HUES48 (cell line): ENCODE measurements around the gene HOXB9.

Experiments
- H3K27ac ChIP-seq: one replicate; pipeline ENCODE4 v1.7.0; 2013; ENCODE audit warnings: low read depth, low read length, inconsistent platforms
- H3K27me3 ChIP-seq: 2 replicates; pipeline ENCODE4 v1.6.1; 2013; ENCODE audit warnings: mild to moderate bottlenecking, low read length; ENCODE audit not compliant: control insufficient read depth, insufficient read depth
- H3K36me3 ChIP-seq: 2 replicates; pipeline ENCODE4 v1.6.1; 2013; ENCODE audit warnings: low read length; ENCODE audit not compliant: control insufficient read depth, insufficient read depth
- H3K4me1 ChIP-seq: 2 replicates; pipeline ENCODE4 v1.6.1; 2013; ENCODE audit warnings: mild to moderate bottlenecking, low read length; ENCODE audit not compliant: control insufficient read depth, insufficient read depth
- H3K4me3 ChIP-seq: 2 replicates; pipeline ENCODE4 v1.5.1; 2013; ENCODE audit warnings: mild to moderate bottlenecking, low read depth, low read length
- H3K9ac ChIP-seq: 2 replicates; pipeline ENCODE4 v1.6.1; 2013; ENCODE audit warnings: mild to moderate bottlenecking, low read depth, low read length, moderate library complexity
- H3K9me3 ChIP-seq: 2 replicates; pipeline ENCODE4 v1.6.1; 2013; ENCODE audit warnings: low read length; ENCODE audit not compliant: control insufficient read depth, insufficient read depth

The HOXB9 gene

DNA sequence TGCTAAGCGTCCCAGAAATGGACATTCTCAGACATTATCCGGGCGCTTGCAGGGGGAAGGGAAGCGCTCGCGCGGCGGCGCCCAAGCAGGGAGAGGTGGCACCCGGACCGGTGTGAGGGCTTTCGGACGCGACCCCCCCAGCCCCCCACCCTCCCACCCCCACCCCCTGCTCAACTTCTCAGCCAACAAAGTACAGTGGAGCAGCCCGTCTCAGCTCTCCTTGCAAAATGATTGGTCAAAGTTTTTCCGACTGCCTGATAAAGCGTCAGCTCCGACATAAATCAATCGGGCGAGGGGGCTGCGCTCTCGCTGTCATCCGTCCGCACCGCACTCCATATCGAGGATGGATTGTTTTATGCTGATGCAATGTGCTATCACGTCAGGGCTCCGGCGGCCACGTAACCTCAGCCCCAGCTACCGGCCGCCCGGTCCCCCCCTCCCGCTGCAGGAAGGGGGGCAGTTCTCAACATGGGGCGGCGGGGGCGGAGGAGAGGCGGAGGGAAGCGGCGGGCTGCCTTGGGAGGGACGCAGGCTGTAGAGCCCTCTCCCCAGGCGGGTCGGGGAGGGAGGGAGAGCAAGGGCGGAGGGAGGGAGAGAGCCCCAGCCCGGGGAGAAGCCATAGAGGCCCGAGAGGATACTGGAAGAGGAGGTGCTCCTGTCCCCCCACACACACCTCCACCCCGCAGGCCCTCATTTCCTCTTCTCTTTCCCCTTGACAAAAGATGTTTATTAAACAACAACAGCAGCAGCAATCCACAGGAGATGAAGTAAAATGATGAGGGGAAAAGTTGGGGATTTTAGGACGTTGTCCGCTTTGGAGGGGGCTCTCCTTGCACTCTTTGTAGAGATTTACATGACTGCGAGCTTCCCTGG is at the start of gene HOXB9:
Gene HOXB9, minus strand, starts transcription at position 114 of the 873 bp plus-strand sequence. Its CDS starts 89 bp downstream, at position 25.
- H3K9ac ChIP-seq, result no peak within 1 kb of the TSS
- peaks cover 100% of the 10 kb centered on the region for H3K27me3 ChIP-seq
- H3K27ac ChIP-seq, result no peak within 1 kb of the TSS

DNA sequence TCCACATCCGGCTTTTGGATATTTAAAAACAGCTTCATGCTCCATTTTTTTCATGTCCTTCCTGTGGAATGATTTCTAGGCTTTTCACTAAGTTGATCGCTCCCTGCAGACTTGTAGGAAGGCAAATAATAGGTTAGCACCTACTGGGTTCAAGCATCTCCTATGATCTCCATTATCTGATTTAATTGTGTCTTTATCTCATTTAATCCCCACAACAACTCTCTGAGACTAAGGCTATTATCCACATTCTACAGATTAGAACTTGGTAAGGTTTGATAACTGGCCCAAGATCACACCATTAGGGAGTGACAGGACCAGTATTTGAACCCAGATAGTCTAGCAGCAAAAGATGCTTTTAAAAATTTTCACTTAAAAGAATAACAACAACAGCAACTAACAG is 46.2 kb upstream of the HOXB9 start:
- H3K4me3 ChIP-seq, result no peak overlapping the region
- H3K27me3 ChIP-seq, result peaks cover 61% of the 10 kb centered on the region
- H3K4me1 ChIP-seq, result no peaks in the 10 kb centered on the region
- no peaks in the 10 kb centered on the region for H3K9me3 ChIP-seq
- no peak overlapping the region for H3K9ac ChIP-seq
- H3K27ac ChIP-seq, result no peak overlapping the region
- H3K36me3 ChIP-seq, result no peaks in the 10 kb centered on the region

More for the DNA sequence above, at the start of gene HOXB9:
- Histone ChIP-seq H3K4me1 (peaks cover 3% of the 10 kb centered on the region; the same call in 1 of the 2 replicates), H3K36me3 (no peaks in the 10 kb centered on the region), H3K4me3 (peak within 1 kb of the TSS; percentile 8; the same call in 1 of the 2 replicates), H3K9me3 (0 out of 2 replicates have a peak, but pooled peaks cover 3% of the 10 kb centered on the region)

DNA sequence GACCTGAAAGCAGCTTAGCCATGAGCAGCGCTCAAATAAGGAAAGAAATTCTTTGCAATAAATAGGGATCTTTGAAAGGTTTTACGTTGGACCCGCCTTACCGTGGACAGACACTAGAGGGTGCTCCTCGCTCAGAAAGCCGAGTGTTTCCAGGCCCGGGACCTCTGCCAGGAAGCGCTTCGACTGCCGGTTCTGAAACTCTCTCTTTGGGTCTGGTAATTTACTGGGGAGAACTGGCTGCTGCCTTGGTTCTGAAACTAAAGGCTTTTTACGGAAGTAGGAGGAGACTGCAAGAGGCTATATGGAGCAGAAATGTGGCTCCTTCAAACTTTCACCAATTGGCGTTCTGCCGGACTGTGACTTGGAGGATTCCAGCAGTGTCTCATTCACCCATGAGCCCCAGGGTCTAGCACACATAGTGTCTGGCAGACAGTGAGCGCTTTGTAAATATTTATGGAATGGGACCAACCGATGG is 45.6 kb upstream of the HOXB9 start:
- H3K27me3 ChIP-seq, result peaks cover 55% of the 10 kb centered on the region
- peak overlapping the region; percentile 57 for H3K4me3 ChIP-seq
- H3K36me3 ChIP-seq, result no peaks in the 10 kb centered on the region
- H3K9ac ChIP-seq, result no peak overlapping the region
- H3K27ac ChIP-seq, result no peak overlapping the region
- H3K4me1 ChIP-seq, result no peaks in the 10 kb centered on the region
- H3K9me3 ChIP-seq, result no peaks in the 10 kb centered on the region

DNA sequence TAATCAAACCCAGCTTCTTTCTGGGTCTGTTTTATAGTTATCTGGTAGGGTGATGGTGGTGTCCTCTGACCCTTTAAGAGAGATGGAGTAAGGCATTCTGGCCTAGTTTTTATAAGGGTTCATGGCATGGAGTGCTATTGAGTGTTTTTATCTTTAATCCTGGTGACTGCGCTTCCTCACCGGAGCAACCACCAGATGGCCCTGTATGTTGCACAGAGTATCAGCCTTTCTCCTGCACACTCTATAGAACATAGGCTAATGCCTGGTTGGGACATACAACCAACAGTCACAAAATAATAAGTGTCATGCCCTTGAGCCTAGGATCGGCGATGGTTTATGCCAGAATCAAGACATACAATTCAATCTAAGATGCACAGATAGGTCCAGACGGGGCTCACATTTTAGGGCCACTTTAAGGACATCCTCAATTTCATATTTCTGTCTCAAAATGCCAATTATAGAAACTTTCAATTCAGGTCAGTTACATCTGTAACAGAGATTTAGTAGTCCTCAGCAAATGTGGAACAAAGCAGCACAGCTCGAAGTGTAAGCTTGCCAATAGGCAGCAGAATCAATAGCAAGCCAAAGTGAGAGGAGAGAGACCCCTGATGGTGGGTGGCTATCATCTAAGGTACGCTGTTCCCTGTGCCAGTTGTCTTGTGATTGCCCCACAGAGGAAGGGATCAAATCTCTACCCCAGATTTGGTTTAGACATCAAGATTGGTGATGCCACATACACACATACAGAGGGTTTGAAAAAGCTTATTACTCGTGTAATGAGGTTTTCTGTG is 37.2 kb upstream of the HOXB9 start:
- no peak overlapping the region for H3K27ac ChIP-seq
- no peak overlapping the region for H3K4me3 ChIP-seq
- H3K27me3 ChIP-seq, result peaks cover 6% of the 10 kb centered on the region; the same call in 1 of the 2 replicates
- no peaks in the 10 kb centered on the region for H3K36me3 ChIP-seq
- no peak overlapping the region for H3K9ac ChIP-seq
- no peaks in the 10 kb centered on the region for H3K4me1 ChIP-seq
- H3K9me3 ChIP-seq, result no peaks in the 10 kb centered on the region

DNA sequence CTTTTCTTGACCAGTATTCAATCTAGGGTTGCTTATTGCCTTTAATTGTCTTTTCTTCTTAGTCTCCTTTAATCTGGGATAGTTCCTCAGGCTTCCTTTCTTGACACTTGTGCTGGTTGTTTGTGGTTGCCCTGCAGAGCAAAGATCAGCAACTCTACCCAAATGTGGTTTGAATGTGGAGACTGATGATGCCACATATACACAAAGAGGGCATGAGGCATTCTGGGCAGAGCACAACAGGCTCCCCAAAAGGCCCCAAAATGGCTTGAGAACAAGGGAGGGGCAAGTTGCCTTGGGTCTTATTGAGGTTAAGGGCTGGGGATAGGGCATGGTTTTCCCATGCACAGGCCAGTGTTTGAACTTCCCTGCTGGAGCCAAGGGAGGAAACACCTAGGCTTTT is 29.8 kb upstream of the HOXB9 start:
- peaks cover 27% of the 10 kb centered on the region for H3K27me3 ChIP-seq
- H3K9me3 ChIP-seq, result no peaks in the 10 kb centered on the region
- H3K36me3 ChIP-seq, result no peaks in the 10 kb centered on the region
- H3K27ac ChIP-seq, result no peak overlapping the region
- H3K9ac ChIP-seq, result no peak overlapping the region
- H3K4me3 ChIP-seq, result no peak overlapping the region
- H3K4me1 ChIP-seq, result no peaks in the 10 kb centered on the region

DNA sequence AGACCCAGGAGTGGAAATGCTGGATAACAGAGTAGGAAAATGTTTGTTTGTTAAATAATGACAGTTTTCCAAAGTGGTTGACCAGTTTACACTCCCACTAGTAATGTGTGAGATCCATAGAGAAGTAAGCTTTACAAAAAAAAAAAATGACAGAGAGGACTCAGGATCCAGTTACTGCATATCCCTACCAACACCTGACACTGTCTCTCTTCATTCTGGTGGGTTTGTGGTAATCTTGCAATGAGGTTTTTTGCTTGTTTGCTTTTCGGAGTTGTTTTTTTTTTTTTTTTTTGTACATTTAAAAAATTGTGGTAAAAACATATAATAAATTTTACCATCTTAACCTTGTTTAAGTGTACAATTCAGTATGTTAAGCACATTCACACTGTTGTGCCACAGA is 23.6 kb upstream of the HOXB9 start:
- Histone ChIP-seq H3K36me3 (no peaks in the 10 kb centered on the region), H3K9ac (no peak overlapping the region), H3K4me1 (peaks cover 7% of the 10 kb centered on the region), H3K4me3 (no peak overlapping the region), H3K9me3 (no peaks in the 10 kb centered on the region), H3K27me3 (peaks cover 70% of the 10 kb centered on the region), H3K27ac (no peak overlapping the region)

DNA sequence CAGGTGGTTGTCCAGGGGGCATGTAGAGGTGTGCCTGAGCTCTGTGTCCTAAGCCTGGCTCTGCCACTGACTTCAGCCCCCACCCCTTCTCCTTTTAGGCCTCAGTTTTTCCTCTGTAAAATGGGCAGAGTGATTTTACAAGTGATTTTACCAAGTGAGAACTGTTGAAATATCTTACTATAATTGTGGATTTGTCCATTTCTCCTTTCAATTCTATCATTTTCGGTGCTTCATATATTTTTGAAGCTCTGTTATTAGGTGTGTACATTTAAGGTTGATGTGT is 21.7 kb upstream of the HOXB9 start:
- H3K9me3 ChIP-seq, result no peaks in the 10 kb centered on the region
- peaks cover 7% of the 10 kb centered on the region for H3K4me1 ChIP-seq
- no peaks in the 10 kb centered on the region for H3K36me3 ChIP-seq
- no peak overlapping the region for H3K9ac ChIP-seq
- H3K27ac ChIP-seq, result no peak overlapping the region
- H3K4me3 ChIP-seq, result no peak overlapping the region
- H3K27me3 ChIP-seq, result peaks cover 87% of the 10 kb centered on the region

DNA sequence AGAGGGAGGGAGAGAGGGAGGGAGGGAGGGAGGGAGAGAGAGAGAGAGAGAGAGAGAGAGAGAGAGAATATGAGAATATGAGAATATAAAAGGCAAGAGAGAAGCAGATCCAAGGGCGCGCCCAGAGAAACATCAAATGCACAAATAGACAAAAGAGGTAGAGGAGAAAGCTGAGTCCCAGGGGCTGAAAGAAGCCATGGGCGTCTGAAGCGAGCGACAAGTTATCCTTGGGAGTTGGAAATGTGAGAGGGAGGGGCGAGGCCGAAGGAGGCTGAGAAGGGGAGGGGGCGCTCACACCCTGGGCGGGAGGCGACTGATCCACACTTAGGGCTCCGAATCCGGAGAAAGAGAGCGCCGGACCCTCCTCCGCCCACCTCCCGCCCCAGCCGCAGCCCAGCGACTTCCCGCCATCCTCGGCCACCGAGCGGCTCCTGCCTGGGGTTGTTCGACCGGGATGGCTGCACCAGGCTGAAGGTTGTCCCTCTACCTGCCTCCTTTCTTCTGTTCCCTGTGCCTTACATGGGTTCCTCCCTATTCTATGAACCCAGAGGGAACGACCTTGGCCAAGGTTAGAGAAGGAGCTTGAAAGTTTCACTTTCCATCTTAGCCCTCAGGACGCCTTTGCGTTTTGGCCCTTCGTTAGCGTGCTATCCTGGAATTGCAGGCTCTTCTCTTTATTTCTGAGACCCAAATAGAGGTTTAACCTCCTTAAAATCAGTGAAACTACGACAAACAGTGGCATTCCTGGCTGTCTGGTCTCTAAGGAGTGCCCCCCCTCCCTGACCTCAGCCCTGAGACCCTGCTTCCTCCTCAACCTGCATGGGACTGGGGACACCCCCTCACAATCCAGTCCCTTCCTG is 21.2 kb upstream of the HOXB9 start:
- H3K9ac ChIP-seq, result no peak overlapping the region
- H3K27me3 ChIP-seq, result peaks cover 87% of the 10 kb centered on the region
- no peak overlapping the region for H3K27ac ChIP-seq
- H3K4me3 ChIP-seq, result peak overlapping the region; percentile 46; the same call in 1 of the 2 replicates
- no peaks in the 10 kb centered on the region for H3K36me3 ChIP-seq
- H3K4me1 ChIP-seq, result peaks cover 7% of the 10 kb centered on the region
- no peaks in the 10 kb centered on the region for H3K9me3 ChIP-seq

DNA sequence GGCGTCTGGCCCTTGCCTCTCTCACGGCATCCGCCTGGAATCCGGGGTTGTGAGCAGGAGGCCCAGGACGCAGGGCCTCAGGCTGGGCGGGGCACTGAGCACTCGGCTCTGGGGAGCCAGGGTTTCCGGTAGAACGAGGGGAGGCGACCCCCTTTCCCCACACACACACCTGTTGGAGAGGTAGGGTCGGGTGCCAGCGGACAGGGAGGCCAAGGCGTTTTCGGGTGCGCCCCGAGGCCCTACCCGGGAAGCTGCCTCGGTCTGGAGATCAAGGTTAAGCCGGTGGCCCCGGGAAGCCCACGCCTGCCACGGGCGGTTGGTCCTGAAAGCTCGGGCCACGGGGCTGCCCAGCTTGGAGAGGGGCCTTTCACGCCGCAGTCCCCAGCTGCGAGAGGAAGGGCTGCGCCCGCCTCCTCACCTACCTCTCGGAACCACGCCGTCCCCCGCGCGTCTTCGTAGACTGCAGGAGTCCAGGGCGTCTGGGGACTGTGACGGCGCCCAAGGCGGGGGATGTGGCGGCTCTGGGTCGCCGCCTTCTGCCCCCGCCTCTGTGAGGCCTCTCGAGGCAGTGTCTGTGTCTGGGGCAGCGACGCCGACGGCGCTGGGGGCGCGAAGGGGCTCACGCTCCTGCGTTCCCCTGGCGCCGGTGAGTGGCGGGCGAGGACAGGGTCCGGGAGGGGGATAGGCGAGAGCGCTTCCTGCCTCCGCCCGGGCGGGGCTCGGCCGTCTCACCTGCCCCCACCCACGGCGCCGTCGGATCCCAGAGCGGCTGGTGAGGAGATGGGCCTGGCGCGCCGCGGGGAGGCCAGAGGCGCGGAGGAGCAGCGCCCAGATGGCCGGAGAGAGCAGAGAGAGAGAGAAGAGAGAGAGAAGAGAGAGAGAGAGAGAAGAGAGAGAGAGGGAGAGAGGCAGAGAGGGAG is 20.3 kb upstream of the HOXB9 start:
- H3K4me3 ChIP-seq, result peak overlapping the region; percentile 46

More for the DNA sequence above, 20.3 kb upstream of the HOXB9 start:
- no peak overlapping the region for H3K27ac ChIP-seq
- H3K4me1 ChIP-seq, result peaks cover 10% of the 10 kb centered on the region
- peaks cover 91% of the 10 kb centered on the region for H3K27me3 ChIP-seq
- no peaks in the 10 kb centered on the region for H3K36me3 ChIP-seq
- no peak overlapping the region for H3K9ac ChIP-seq
- H3K9me3 ChIP-seq, result no peaks in the 10 kb centered on the region
